Measurements from ENCODE around the gene RPS3.

Gene RPS3

DNA sequence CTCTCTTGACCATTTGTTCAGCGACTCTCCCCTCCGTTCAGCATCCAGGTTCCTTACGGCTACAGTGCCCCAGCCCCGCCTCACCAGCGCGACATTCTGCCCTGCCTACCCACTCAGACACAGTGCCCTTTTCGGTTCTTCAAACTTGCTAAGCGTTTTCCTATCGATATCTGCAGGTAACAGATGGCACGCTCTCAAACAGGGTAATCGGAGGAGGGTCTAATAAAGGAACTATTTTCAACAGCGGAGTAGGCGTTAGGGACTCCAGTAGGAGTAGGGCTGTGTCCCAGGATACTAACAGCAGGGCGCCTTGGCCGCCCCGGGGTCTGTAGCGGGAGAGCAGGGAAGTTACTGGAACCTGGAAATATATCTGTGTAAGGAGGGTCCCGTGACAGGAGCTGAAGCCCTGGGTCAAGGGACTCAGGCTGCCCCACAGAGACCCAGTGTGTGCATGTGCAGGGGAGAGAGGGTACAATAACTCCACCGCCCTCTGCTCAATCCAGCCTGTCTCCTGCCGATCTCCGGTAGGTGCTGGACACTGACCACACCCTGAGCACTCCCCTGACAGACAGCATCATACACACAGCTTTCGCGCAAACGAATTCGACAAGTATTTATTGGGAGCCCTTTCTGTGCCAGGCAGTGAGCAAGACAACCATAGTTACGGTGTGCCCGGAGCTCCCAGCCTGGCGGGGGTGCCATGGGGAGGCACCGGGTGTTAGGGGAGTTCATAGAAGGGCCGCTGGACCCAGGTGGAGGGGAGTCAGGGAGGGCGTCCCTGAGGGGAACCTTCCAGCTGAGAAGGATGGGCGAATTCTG is 31.6 kb downstream of the RPS3 start:
- peak overlapping the region; percentile 25 for H3K4me3 ChIP-seq (replicated peaks; ENCODE audit: low read depth, low read length)
- DNase-seq (ENCODE audit: low read depth): no peak
- TF ChIP-seq, protein P1, sequence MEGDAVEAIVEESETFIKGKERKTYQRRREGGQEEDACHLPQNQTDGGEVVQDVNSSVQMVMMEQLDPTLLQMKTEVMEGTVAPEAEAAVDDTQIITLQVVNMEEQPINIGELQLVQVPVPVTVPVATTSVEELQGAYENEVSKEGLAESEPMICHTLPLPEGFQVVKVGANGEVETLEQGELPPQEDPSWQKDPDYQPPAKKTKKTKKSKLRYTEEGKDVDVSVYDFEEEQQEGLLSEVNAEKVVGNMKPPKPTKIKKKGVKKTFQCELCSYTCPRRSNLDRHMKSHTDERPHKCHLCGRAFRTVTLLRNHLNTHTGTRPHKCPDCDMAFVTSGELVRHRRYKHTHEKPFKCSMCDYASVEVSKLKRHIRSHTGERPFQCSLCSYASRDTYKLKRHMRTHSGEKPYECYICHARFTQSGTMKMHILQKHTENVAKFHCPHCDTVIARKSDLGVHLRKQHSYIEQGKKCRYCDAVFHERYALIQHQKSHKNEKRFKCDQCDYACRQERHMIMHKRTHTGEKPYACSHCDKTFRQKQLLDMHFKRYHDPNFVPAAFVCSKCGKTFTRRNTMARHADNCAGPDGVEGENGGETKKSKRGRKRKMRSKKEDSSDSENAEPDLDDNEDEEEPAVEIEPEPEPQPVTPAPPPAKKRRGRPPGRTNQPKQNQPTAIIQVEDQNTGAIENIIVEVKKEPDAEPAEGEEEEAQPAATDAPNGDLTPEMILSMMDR (IDR thresholded peaks at IDR 0.05; ENCODE audit: low read length, missing control alignments): no peak

GRCh38 chr11:75431533-75432525 is 32.5 kb downstream of the RPS3 start:
- no peak overlapping the region for H3K4me3 ChIP-seq (replicated peaks; ENCODE audit: low read depth, low read length)
- DNase-seq (ENCODE audit: low read depth): no peak
- TF ChIP-seq, protein P1 (IDR thresholded peaks at IDR 0.05; ENCODE audit: low read length, missing control alignments): no peak

- H3K4me3 ChIP-seq (replicated peaks; ENCODE audit: low read depth, low read length): no peak within 1 kb of the TSS
- TF ChIP-seq, protein P1 (IDR thresholded peaks at IDR 0.05; ENCODE audit: low read length, missing control alignments): no peak
- no peak for DNase-seq (ENCODE audit: low read depth)
Observed at GRCh38 chr11:75432911-75433321, 33.6 kb downstream of the RPS3 start, which contains the start of gene KLHL35. Gene KLHL35, minus strand, starts transcription at chr11:75433203. Its CDS starts 2,574 bp downstream, at chr11:75430629.

DNA sequence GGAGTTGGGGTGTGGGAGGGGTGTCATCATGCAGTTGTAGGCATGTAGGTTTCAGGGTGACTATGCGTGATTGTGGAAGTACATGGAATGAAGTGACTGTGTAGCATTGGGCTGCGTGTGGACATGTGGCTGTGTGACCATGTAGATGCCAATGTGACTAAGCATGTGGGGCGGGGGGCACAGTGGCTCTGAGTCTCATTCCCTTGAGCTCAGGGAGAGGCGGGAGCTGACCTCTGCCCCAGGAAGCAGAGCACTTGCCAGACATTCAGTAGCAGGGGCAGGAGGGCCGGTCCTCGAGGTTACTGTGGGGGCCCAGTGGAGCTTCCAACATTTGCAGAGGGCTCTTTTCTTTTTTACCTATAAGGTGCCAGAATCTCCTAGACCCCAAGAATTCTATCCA is 34.1 kb downstream of the RPS3 start:
- H3K4me3 ChIP-seq (replicated peaks; ENCODE audit: low read depth, low read length): no peak overlapping the region
- TF ChIP-seq, protein P1 (IDR thresholded peaks at IDR 0.05; ENCODE audit: low read length, missing control alignments): no peak
- DNase-seq (ENCODE audit: low read depth): no peak

GRCh38 chr11:75434051-75434450 is 34.7 kb downstream of the RPS3 start:
- TF ChIP-seq, protein P1 (IDR thresholded peaks at IDR 0.05; ENCODE audit: low read length, missing control alignments): no peak
- DNase-seq (ENCODE audit: low read depth): no peak
- H3K4me3 ChIP-seq (replicated peaks; ENCODE audit: low read depth, low read length): no peak overlapping the region

DNA sequence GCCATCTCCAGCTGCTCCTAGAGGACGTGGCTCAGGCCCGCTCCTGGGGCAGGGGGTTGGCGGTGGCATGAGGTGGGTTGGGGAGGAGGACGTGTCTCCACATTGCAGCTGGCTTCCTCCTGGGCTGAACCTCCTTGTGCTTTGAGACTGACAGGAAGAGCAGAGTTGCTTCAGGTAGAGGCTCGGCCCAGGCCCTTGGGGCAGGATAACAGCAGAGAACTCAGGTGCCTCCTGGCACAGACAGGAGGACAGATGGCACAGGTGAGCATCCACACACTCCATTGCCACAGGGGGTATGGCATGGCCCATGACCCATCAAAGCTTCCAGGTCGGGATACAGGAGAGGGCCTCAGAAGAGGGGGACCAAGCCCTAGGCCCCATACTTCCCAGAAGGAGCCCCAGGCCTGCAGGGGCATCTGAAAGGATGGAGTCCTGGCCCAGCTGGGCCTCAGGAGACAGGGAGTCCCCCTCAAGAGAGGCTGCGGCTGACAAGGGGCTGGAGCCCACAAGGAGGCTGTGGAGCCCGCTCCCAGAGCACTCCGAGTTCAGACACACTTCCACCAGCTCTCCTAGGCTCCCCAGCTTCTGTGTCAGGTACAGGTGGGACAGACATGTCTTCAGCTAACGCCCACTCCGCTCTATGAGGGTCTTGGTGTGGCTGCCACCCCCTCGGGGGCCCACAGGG is 35.7 kb downstream of the RPS3 start:
- no peak for DNase-seq (ENCODE audit: low read depth)
- TF ChIP-seq, protein P1 (IDR thresholded peaks at IDR 0.05; ENCODE audit: low read length, missing control alignments): no peak
- H3K4me3 ChIP-seq (replicated peaks; ENCODE audit: low read depth, low read length): no peak overlapping the region

Data from fibroblast of pulmonary artery (primary cell).